Breast epithelium (tissue), 4 donors: ENCODE results near the gene NOL4L. TPM values are rescaled to one million over a fixed set of nuclear protein-coding genes. Genes with fewer than 3 reads are reported as not detected.

Experiments used
- DNase-seq, 2 donors: peaks; one replicate each; pipeline ENCODE4 v3.0.0-alpha.2; 2019; ENCODE audit warnings: low spot score in 2 of 2
- H3K27ac ChIP-seq, 2 donors: fragments of 200-600 bp; sonication (generic) in 1 of 2; one replicate each; pipeline ENCODE4 v1.5.1; 2016 to 2019; ENCODE audit warnings: mild to moderate bottlenecking in 1 of 2
- H3K27me3 ChIP-seq, 2 donors: fragments of 200-600 bp; sonication (generic) in 1 of 2; one replicate each; pipeline versions ENCODE4 v1.5.1 to v1.6.0; 2017 to 2019; ENCODE audit warnings: control low read depth in 1 of 2, mild to moderate bottlenecking in 1 of 2
- H3K36me3 ChIP-seq: fragments of 200-600 bp; one replicate; pipeline ENCODE4 v1.5.1; 2019
- H3K4me1 ChIP-seq, 2 donors: fragments of 200-600 bp; sonication (generic); one replicate each; pipeline ENCODE4 v1.5.1; 2016 to 2019; ENCODE audit warnings: control low read depth in 1 of 2
- H3K4me3 ChIP-seq, 3 donors: fragments of 200-600 bp; sonication (generic); 1 replicate in 2 of 3; 2 replicates in 1 of 3; pipeline ENCODE4 v1.5.1; 2016 to 2019; ENCODE audit warnings: mild to moderate bottlenecking in 3 of 3, moderate library complexity in 2 of 3
- H3K9me3 ChIP-seq, 2 donors: fragments of 200-600 bp; sonication (generic) in 1 of 2; one replicate each; pipeline ENCODE4 v1.5.1; 2016 to 2019; ENCODE audit warnings: control low read depth in 1 of 2
- CTCF ChIP-seq, 3 donors: fragments of 450-650 bp; IDR thresholded peaks; one replicate each; pipeline ENCODE4 v1.5.1; 2016 to 2017; ENCODE audit warnings: antibody characterized with exemption in 3 of 3, mild to moderate bottlenecking in 3 of 3, moderate library complexity in 3 of 3
- POLR2A ChIP-seq: fragments of 450-650 bp; IDR thresholded peaks from one replicate; pipeline ENCODE4 v1.6.1; 2016; ENCODE audit warnings: antibody characterized with exemption, mild to moderate bottlenecking, moderate library complexity
- POLR2AphosphoS5 ChIP-seq, 3 donors: sonication (generic); formaldehyde crosslinking; IDR thresholded peaks; one replicate each; pipeline ENCODE4 v1.6.1; 2017; ENCODE audit warnings: antibody characterized with exemption in 3 of 3
- intact Hi-C: fragments of 100-400 bp; cut with DNase I; formaldehyde crosslinking; loops from one replicate; pipeline ENCODE4 v1.15.1; 2023; ENCODE audit warnings: low total_unique reads
- total RNA-seq, 3 donors: library from RNA; depleted of rRNA; stranded (reverse); fragments of >200 nt; gene quantifications; one replicate each; pipeline ENCODE4 v1.1.0, GENCODE V29; 2016

NOL4L gene
- total RNA-seq, 3 donors from 2014 or later = 3.7 to 18.4 (median 15.8) TPM

- DNase-seq = no peak
- no peaks in the 10 kb centered on the region for H3K36me3 ChIP-seq
- H3K27me3 ChIP-seq = no peaks in the 10 kb centered on the region
- H3K4me3 ChIP-seq = no peak overlapping the region
- intact Hi-C loops = no loop called here
- H3K27ac ChIP-seq = no peak overlapping the region
- peaks cover 0 to 3% of the 10 kb centered on the region in 2 donors for H3K4me1 ChIP-seq
- TF ChIP-seq POLR2A (no peak), POLR2AphosphoS5 (IDR thresholded peaks at IDR 0.05) (no peak), CTCF (IDR thresholded peaks at IDR 0.05) (no peak)
- no peaks in the 10 kb centered on the region for H3K9me3 ChIP-seq
These were observed 79.2 kb downstream of the NOL4L start for GRCh38 chr20:32505723-32506473.

GRCh38 chr20:32501709-32502108 lies 83.4 kb downstream of the NOL4L start:
- TF ChIP-seq POLR2AphosphoS5 (IDR thresholded peaks at IDR 0.05) (no peak), POLR2A (no peak), CTCF (IDR thresholded peaks at IDR 0.05) (no peak)
- H3K4me1 ChIP-seq = no peaks in the 10 kb centered on the region
- no peak overlapping the region for H3K27ac ChIP-seq
- no peak overlapping the region for H3K4me3 ChIP-seq
- H3K36me3 ChIP-seq = no peaks in the 10 kb centered on the region
- H3K27me3 ChIP-seq = no peaks in the 10 kb centered on the region
- DNase-seq = no peak
- H3K9me3 ChIP-seq = no peaks in the 10 kb centered on the region
- intact Hi-C loops = no loop called here

- Histone ChIP-seq H3K4me1 (no peaks in the 10 kb centered on the region), H3K27ac (no peak overlapping the region), H3K36me3 (no peaks in the 10 kb centered on the region), H3K9me3 (no peaks in the 10 kb centered on the region), H3K27me3 (no peaks in the 10 kb centered on the region), H3K4me3 (no peak overlapping the region)
- DNase-seq = no peak
- intact Hi-C loops = no loop called here
- TF ChIP-seq CTCF (IDR thresholded peaks at IDR 0.05) (no peak), POLR2AphosphoS5 (IDR thresholded peaks at IDR 0.05) (no peak), POLR2A (no peak)
These were observed 87.4 kb downstream of the NOL4L start for GRCh38 chr20:32497589-32498224.

- intact Hi-C loops = no loop called here
- H3K4me3 ChIP-seq = no peak overlapping the region
- no peak for TF ChIP-seq POLR2AphosphoS5 (IDR thresholded peaks at IDR 0.05)
- no peak for TF ChIP-seq POLR2A
- TF ChIP-seq CTCF (IDR thresholded peaks at IDR 0.05) = no peak
- no peaks in the 10 kb centered on the region for H3K9me3 ChIP-seq
- no peak for DNase-seq
- no peaks in the 10 kb centered on the region for H3K27me3 ChIP-seq
- H3K4me1 ChIP-seq = no peaks in the 10 kb centered on the region
- H3K27ac ChIP-seq = no peak overlapping the region
- no peaks in the 10 kb centered on the region for H3K36me3 ChIP-seq
These were observed 88.2 kb downstream of the NOL4L start for GRCh38 chr20:32496811-32497533.

GRCh38 chr20:32495949-32496348 lies 89.2 kb downstream of the NOL4L start:
- no peak overlapping the region for H3K4me3 ChIP-seq
- no peaks in the 10 kb centered on the region for H3K27me3 ChIP-seq
- no peak for TF ChIP-seq POLR2AphosphoS5 (IDR thresholded peaks at IDR 0.05)
- no peak for TF ChIP-seq POLR2A
- TF ChIP-seq CTCF (IDR thresholded peaks at IDR 0.05) = no peak
- intact Hi-C loops = no loop called here
- no peaks in the 10 kb centered on the region for H3K4me1 ChIP-seq
- no peak for DNase-seq
- H3K36me3 ChIP-seq = no peaks in the 10 kb centered on the region
- H3K27ac ChIP-seq = no peak overlapping the region
- H3K9me3 ChIP-seq = no peaks in the 10 kb centered on the region
